OCI-LY7 (cell line): Measurements from ENCODE around the gene CDK14.

Experiments
- CTCF ChIP-seq: fragments of 200-600 bp; sonication (generic); conservative IDR thresholded peaks from 2 replicates; pipeline ENCODE4 v1.5.1; 2014; ENCODE audit warnings: mild to moderate bottlenecking, antibody characterized with exemption, low read length, moderate library complexity, mixed read lengths
- EZH2phosphoT487 ChIP-seq: fragments of 200-600 bp; sonication (generic); IDR thresholded peaks from 2 replicates; pipeline ENCODE4 v1.6.1; 2018; ENCODE audit warnings: low read depth, borderline replicate concordance, mild to moderate bottlenecking, mixed run types, antibody characterized with exemption, low read length, moderate library complexity, mixed read lengths

DNA sequence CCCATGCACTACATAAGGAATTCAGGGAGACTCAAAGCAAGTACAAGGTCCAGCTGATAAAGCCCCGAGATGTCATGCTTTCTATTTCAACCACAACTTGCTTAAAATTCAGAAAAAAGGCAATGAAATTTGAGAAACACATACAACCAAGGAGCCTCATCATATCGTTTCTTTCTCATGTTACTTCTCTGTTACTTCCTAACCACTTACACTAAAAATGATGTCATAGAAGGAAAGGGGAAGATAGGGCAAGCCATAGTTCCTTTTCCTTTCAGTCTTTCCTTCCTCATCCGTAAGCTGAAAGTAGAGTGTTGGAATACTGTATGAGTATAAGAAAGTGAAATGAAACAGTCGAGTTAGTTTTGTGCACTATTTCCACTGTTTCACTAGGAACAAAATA is 27.9 kb upstream of the CDK14 start:
- no peak for TF ChIP-seq CTCF
- no peak for TF ChIP-seq EZH2phosphoT487
